Spleen (tissue), 11 donors: ENCODE data around the gene TBC1D19. TPM values are rescaled to one million over a fixed set of nuclear protein-coding genes. Genes with fewer than 3 reads are reported as not detected.
"Not testable (repeated sequence)": the region's sequence is repeated elsewhere in the genome, so short reads cannot be mapped to it uniquely, and the experiment has no call there.

ENCODE experiments used
- DNase-seq: peaks from one replicate; pipeline ENCODE4 v3.0.0-alpha.2; 2020
- H3K27ac ChIP-seq, 8 donors: fragments of 200-600 bp; sonication (generic) in 7 of 8; 1 replicate in 4 of 8; 2 replicates in 4 of 8; pipeline versions ENCODE4 v1.5.0 to v1.8.0; 2016 to 2021; ENCODE audit warnings: inconsistent platforms in 4 of 8, mild to moderate bottlenecking in 4 of 8, moderate library complexity in 1 of 8
- H3K27me3 ChIP-seq, 7 donors: fragments of 200-600 bp; sonication (generic) in 6 of 7; replicated peaks in 1 of 7; 1 replicate in 4 of 7; 2 replicates in 3 of 7; pipeline versions ENCODE4 v1.5.0 to v1.8.0; 2016 to 2021; ENCODE audit warnings: inconsistent platforms in 3 of 7, mild to moderate bottlenecking in 1 of 7
- H3K36me3 ChIP-seq, 6 donors: fragments of 200-600 bp; sonication (generic) in 5 of 6; 1 replicate in 4 of 6; 2 replicates in 2 of 6; pipeline versions ENCODE4 v1.5.0 to v1.8.0; 2016 to 2021; ENCODE audit warnings: inconsistent platforms in 2 of 6
- H3K4me1 ChIP-seq, 6 donors: fragments of 200-600 bp; sonication (generic) in 5 of 6; 1 replicate in 3 of 6; 2 replicates in 3 of 6; pipeline versions ENCODE4 v1.5.0 to v1.8.0; 2016 to 2021; ENCODE audit warnings: inconsistent platforms in 3 of 6
- H3K4me3 ChIP-seq, 8 donors: fragments of 200-600 bp; sonication (generic) in 7 of 8; 1 replicate in 4 of 8; 2 replicates in 4 of 8; pipeline versions ENCODE4 v1.5.0 to v1.8.0; 2016 to 2021; ENCODE audit warnings: inconsistent platforms in 4 of 8, mild to moderate bottlenecking in 4 of 8, moderate library complexity in 2 of 8
- H3K9me3 ChIP-seq, 8 donors: fragments of 200-600 bp; sonication (generic) in 7 of 8; 1 replicate in 4 of 8; 2 replicates in 4 of 8; pipeline versions ENCODE4 v1.5.0 to v1.8.0; 2016 to 2021; ENCODE audit warnings: inconsistent platforms in 4 of 8
- CTCF ChIP-seq, 11 experiments: fragments of 200-600 bp in 7 of 11; fragments of 450-650 bp in 4 of 11; sonication (generic) in 4 of 11; IDR thresholded peaks in 8 of 11; conservative IDR thresholded peaks in 3 of 11; 1 replicate in 7 of 11; 2 replicates in 4 of 11; pipeline versions ENCODE4 v1.4.0 to v1.8.0; 2016 to 2021; ENCODE audit warnings: antibody characterized with exemption in 11 of 11, inconsistent platforms in 4 of 11, mild to moderate bottlenecking in 1 of 11
- POLR2A ChIP-seq, 3 donors: fragments of 450-650 bp; IDR thresholded peaks; one replicate each; pipeline ENCODE4 v1.5.1; 2017; ENCODE audit warnings: antibody characterized with exemption in 3 of 3, mild to moderate bottlenecking in 1 of 3
- POLR2AphosphoS5 ChIP-seq, 3 donors: sonication (generic); formaldehyde crosslinking; IDR thresholded peaks; one replicate each; pipeline ENCODE4 v1.5.1; 2017; ENCODE audit warnings: antibody characterized with exemption in 3 of 3
- WGBS, 5 donors: extraction: QIAGEN DNeasy Blood & Tissue Kit in 3 of 5; methylation state at CpG; one replicate each; pipeline versions ENCODE4 v1.1.5 to v1.1.7; 2013 to 2018; 5-methylcytosine and 5-hydroxymethylcytosine counted together
- intact Hi-C: fragments of 100-400 bp; cut with DNase I; formaldehyde crosslinking; loops from one replicate; pipeline ENCODE4 v1.15.0; 2023; ENCODE audit warnings: low total_unique reads
- polyA plus RNA-seq, 3 donors: library from polyadenylated mRNA; stranded (reverse); fragments of 200-250 nt; gene quantifications; one replicate each; pipeline ENCODE4 v1.2.1, GENCODE V29; 2013
- total RNA-seq, 7 donors: library from RNA; depleted of rRNA in 3 of 7; stranded (reverse); fragments of >200 nt in 3 of 7; fragmentation: NEBNext Ultra II Directional in 4 of 7; extraction: Animal tissue kit (Norgen Biotek cat#: 25700) in 4 of 7; gene quantifications; one replicate each; pipeline versions ENCODE4 v1.1.0 to v1.2.1, GENCODE V29; 2016 to 2021
- donor health status: healthy with polysubstance abuse.
- donor health status: DM: no; HTN: no; CAD: no; lungs with moderate emphysema.
- donor health status: DM: no; HTN: no; CAD: no.
- donor health status: Bipolar disorder and iron deficiency.
- donor health status: healthy.
- donor health status: DM: no; HTN: no; CAD: no.
- donor health status: DM: yes; HTN: yes; CAD: no.

The TBC1D19 gene
- total and polyA plus RNA-seq, 10 donors, result 1.1 to 18.0 (median 8.4) TPM

GRCh38 chr4:26622913-26623312, 39.0 kb downstream of the TBC1D19 start:
- WGBS, 5 donors, result 68 to 82% (median 80%) methylated on average over 2 of the region's 2 CpGs
- peaks cover 0 to 20% (median 2%) of the 10 kb centered on the region in 6 donors for H3K36me3 ChIP-seq
- no peak overlapping the region for H3K4me3 ChIP-seq
- no peak for TF ChIP-seq CTCF (IDR thresholded peaks at IDR 0.05 in 8 of 11, conservative IDR thresholded peaks at IDR 0.05 in 3 of 11)
- no peak for TF ChIP-seq POLR2AphosphoS5 (IDR thresholded peaks at IDR 0.05)
- no peak for TF ChIP-seq POLR2A (IDR thresholded peaks at IDR 0.05)
- intact Hi-C loops, result no loop called here
- no peaks in the 10 kb centered on the region for H3K27me3 ChIP-seq
- H3K9me3 ChIP-seq, result peaks cover 0 to 7% (median 0%) of the 10 kb centered on the region in 8 donors
- peaks cover 0 to 6% (median 5%) of the 10 kb centered on the region in 6 donors for H3K4me1 ChIP-seq
- H3K27ac ChIP-seq, result no peak overlapping the region
- no peak for DNase-seq

GRCh38 chr4:26626658-26627057, 42.8 kb downstream of the TBC1D19 start:
- H3K36me3 ChIP-seq, H3K27me3 ChIP-seq, H3K4me3 ChIP-seq, H3K9me3 ChIP-seq, intact Hi-C loops, H3K4me1 ChIP-seq, DNase-seq, H3K27ac ChIP-seq: not testable (repeated sequence)
- WGBS, 5 donors, result 91 to 100% (median 100%) methylated on average over 1 to 2 of the region's 2 CpGs

- Histone ChIP-seq H3K27ac (no peak overlapping the region), H3K9me3 (peaks cover 0 to 3% (median 0%) of the 10 kb centered on the region in 8 donors), H3K27me3 (no peaks in the 10 kb centered on the region), H3K4me3 (no peak overlapping the region), H3K36me3 (peaks cover 0 to 14% (median 4%) of the 10 kb centered on the region in 6 donors), H3K4me1 (no peaks in the 10 kb centered on the region)
- no peak for TF ChIP-seq CTCF (IDR thresholded peaks at IDR 0.05 in 8 of 11, conservative IDR thresholded peaks at IDR 0.05 in 3 of 11)
- TF ChIP-seq POLR2AphosphoS5 (IDR thresholded peaks at IDR 0.05), result no peak
- TF ChIP-seq POLR2A (IDR thresholded peaks at IDR 0.05), result no peak
- intact Hi-C loops, result no loop called here
- WGBS, 5 donors, result 89 to 100% (median 97%) methylated on average over 1 of the region's 1 CpG
- DNase-seq, result no peak
These were observed 49.0 kb downstream of the TBC1D19 start for GRCh38 chr4:26632916-26633315.

GRCh38 chr4:26634237-26634636, 50.4 kb downstream of the TBC1D19 start:
- WGBS, 5 donors, result 93 to 100% (median 98%) methylated on average over 2 of the region's 2 CpGs
- H3K9me3 ChIP-seq, result no peaks in the 10 kb centered on the region
- DNase-seq, result no peak

More at GRCh38 chr4:26634237-26634636, 50.4 kb downstream of the TBC1D19 start:
- H3K4me3 ChIP-seq, result no peak overlapping the region
- no peaks in the 10 kb centered on the region for H3K4me1 ChIP-seq
- H3K27me3 ChIP-seq, result no peaks in the 10 kb centered on the region
- TF ChIP-seq POLR2A (IDR thresholded peaks at IDR 0.05) (no peak), POLR2AphosphoS5 (IDR thresholded peaks at IDR 0.05) (no peak), CTCF (IDR thresholded peaks at IDR 0.05 in 8 of 11, conservative IDR thresholded peaks at IDR 0.05 in 3 of 11) (no peak)
- H3K36me3 ChIP-seq, result peaks cover 0 to 25% (median 6%) of the 10 kb centered on the region in 6 donors
- no peak overlapping the region for H3K27ac ChIP-seq
- intact Hi-C loops, result no loop called here
